Esophagus (tissue), 2 donors: ENCODE data around the gene RANGRF. TPM values are rescaled to one million over a fixed set of nuclear protein-coding genes. Genes with fewer than 3 reads are reported as not detected.

Experiments used
- H3K27ac ChIP-seq, 2 donors: one replicate each; pipeline ENCODE4 v1.5.1; 2013; ENCODE audit warnings: low read depth in 2 of 2, mild to moderate bottlenecking in 2 of 2, inconsistent platforms in 1 of 2, low read length in 1 of 2, moderate library complexity in 1 of 2
- H3K27me3 ChIP-seq, 2 donors: one replicate each; pipeline ENCODE4 v1.6.1; 2013; ENCODE audit warnings: low read length in 2 of 2, control low read depth in 1 of 2, mild to moderate bottlenecking in 1 of 2; ENCODE audit not compliant: insufficient read depth in 2 of 2, control insufficient read depth in 1 of 2
- H3K36me3 ChIP-seq, 2 donors: one replicate each; pipeline ENCODE4 v1.6.1; 2013; ENCODE audit warnings: low read length in 1 of 2; ENCODE audit not compliant: control insufficient read depth in 2 of 2, insufficient read depth in 2 of 2
- H3K4me1 ChIP-seq, 2 donors: one replicate each; pipeline ENCODE4 v1.6.1; 2013; ENCODE audit warnings: low read length in 1 of 2; ENCODE audit not compliant: control insufficient read depth in 2 of 2, insufficient read depth in 2 of 2
- H3K4me3 ChIP-seq, 2 donors: one replicate each; pipeline ENCODE4 v1.5.1; 2013; ENCODE audit warnings: low read length in 2 of 2, mild to moderate bottlenecking in 2 of 2, low read depth in 1 of 2, moderate library complexity in 1 of 2
- H3K9me3 ChIP-seq, 2 donors: one replicate each; pipeline ENCODE4 v1.6.1; 2013; ENCODE audit warnings: mild to moderate bottlenecking in 2 of 2, low read depth in 1 of 2, low read length in 1 of 2, moderate library complexity in 1 of 2; ENCODE audit not compliant: control insufficient read depth in 2 of 2, insufficient read depth in 1 of 2
- WGBS, 2 donors: extraction: QIAGEN DNeasy Blood & Tissue Kit; methylation state at CpG; one replicate each; pipeline ENCODE4 v1.1.7; 2013; 5-methylcytosine and 5-hydroxymethylcytosine counted together
- polyA plus RNA-seq, 2 donors: library from polyadenylated mRNA; stranded (reverse); fragments of 200-250 nt; gene quantifications; one replicate each; pipeline ENCODE4 v1.2.3, GENCODE V29; 2013
- donor health status: healthy with polysubstance abuse.
- donor health status: Bipolar disorder and iron deficiency.

RANGRF gene
- polyA plus RNA-seq, 2 donors = 9.9 to 17.8 TPM

GRCh38 chr17:8273884-8274444 is 14.5 kb upstream of the RANGRF start:
- Histone ChIP-seq H3K4me3 (no peak overlapping the region), H3K27me3 (no peaks in the 10 kb centered on the region), H3K9me3 (no peaks in the 10 kb centered on the region), H3K36me3 (peaks cover 0 to 6% of the 10 kb centered on the region in 2 donors), H3K27ac (no peak overlapping the region), H3K4me1 (no peaks in the 10 kb centered on the region)
- WGBS, 2 donors = 79 to 80% methylated on average over 4 of the region's 4 CpGs

DNA sequence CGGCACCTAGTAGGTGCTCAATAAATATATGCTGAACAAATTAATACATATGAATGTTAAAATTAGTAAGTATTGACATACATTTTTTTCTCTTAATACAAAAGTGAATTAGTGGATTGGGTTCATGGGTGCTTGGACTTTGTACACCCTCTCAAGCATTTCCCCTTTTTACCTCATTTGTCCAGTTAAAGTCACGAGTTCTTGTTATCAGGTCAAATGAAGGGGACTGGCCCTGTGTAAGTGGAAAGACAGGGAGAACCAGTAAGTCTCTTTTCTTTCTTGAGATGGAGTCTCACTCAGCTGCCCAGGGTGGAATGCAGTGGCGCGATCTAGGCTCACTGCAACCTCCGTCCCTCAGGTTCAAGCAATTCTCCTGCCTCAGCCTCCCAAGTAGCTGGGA is 13.7 kb upstream of the RANGRF start:
- no peaks in the 10 kb centered on the region for H3K4me1 ChIP-seq
- H3K27ac ChIP-seq = no peak overlapping the region
- 77 to 90% methylated on average over 5 of the region's 5 CpGs for WGBS, 2 donors
- no peak overlapping the region for H3K4me3 ChIP-seq
- no peaks in the 10 kb centered on the region for H3K27me3 ChIP-seq
- no peaks in the 10 kb centered on the region for H3K36me3 ChIP-seq
- no peaks in the 10 kb centered on the region for H3K9me3 ChIP-seq

- Histone ChIP-seq H3K27ac (no peak overlapping the region), H3K27me3 (no peaks in the 10 kb centered on the region), H3K36me3 (no peaks in the 10 kb centered on the region), H3K4me1 (no peaks in the 10 kb centered on the region), H3K9me3 (no peaks in the 10 kb centered on the region), H3K4me3 (no peak overlapping the region)
- WGBS, 2 donors = 78 to 82% methylated on average over 9 of the region's 9 CpGs
Measured at GRCh38 chr17:8275421-8276290, 12.8 kb upstream of the RANGRF start.

GRCh38 chr17:8277317-8277716 is 11.2 kb upstream of the RANGRF start:
- Histone ChIP-seq H3K9me3 (no peaks in the 10 kb centered on the region), H3K36me3 (no peaks in the 10 kb centered on the region), H3K27ac (no peak overlapping the region), H3K4me1 (no peaks in the 10 kb centered on the region), H3K27me3 (no peaks in the 10 kb centered on the region), H3K4me3 (no peak overlapping the region)
- 70 to 83% methylated on average over 7 of the region's 7 CpGs for WGBS, 2 donors

DNA sequence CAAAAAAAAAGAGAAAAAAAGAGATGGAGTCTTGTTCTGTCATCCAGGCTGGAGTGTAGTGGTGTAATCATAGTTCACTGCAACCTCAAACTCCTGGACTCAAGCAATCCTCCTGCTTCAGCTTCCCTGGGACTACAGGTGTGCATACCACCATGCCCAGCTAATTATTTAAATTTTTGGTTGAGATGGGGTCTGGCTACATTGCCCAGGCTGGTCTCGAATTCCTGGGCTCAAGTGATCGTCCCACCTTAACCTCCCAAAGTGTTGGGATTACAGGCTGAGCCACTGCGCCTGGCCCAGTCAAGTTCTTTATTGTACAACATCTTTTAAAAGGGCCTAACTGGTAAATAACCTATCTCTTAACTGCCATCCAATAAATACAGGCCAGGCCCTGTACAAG is 6.1 kb upstream of the RANGRF start:
- WGBS, 2 donors = 62 to 71% methylated on average over 3 of the region's 3 CpGs

DNA sequence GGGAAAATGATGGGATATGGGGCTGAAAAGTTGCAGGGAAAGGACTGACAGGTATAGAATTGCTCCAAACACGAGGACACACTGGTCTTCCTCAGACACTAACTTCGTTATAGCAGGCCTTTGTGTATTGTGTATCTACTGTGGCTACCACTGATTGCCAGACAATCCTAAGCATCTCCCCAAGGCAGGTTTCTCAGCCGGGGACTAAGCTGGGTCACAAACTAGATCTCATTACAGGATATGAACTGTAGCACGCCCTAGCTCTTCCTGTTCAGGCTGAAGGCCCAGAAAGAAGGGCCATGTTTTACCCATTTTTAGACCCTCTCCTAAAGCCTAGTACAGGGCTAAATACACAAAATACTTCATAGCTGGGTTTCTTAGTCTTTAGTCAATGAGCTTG is 5.1 kb upstream of the RANGRF start:
- no peaks in the 10 kb centered on the region for H3K27me3 ChIP-seq
- no peaks in the 10 kb centered on the region for H3K36me3 ChIP-seq
- no peak overlapping the region for H3K4me3 ChIP-seq
- WGBS, 2 donors = 67 to 72% methylated on average over 4 of the region's 4 CpGs
- no peak overlapping the region for H3K27ac ChIP-seq
- H3K4me1 ChIP-seq = peaks cover 0 to 6% of the 10 kb centered on the region in 2 donors
- no peaks in the 10 kb centered on the region for H3K9me3 ChIP-seq

More for the DNA sequence above, 6.1 kb upstream of the RANGRF start:
- no peaks in the 10 kb centered on the region for H3K27me3 ChIP-seq
- no peaks in the 10 kb centered on the region for H3K4me1 ChIP-seq
- H3K9me3 ChIP-seq = no peaks in the 10 kb centered on the region
- H3K36me3 ChIP-seq = no peaks in the 10 kb centered on the region
- no peak overlapping the region for H3K27ac ChIP-seq
- no peak overlapping the region for H3K4me3 ChIP-seq

DNA sequence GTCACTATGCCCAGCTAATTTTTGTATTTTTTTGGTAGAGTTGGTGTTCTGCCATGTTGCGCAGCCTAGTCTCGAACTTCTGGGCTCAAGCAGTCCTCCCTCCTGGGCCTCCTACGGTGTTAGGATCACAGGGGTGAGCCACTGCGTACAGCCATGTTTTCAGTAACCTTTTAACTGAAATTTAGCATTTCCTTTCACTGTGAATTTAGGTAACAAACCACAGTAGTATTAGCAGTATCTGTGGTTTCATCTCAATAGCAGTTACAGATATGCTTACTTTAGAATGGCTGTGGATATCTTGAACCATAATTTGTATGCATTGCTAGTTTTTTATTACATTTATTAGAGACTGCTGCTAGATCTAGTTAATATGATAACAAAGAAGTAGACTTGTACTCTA is 4.3 kb upstream of the RANGRF start:
- 86 to 92% methylated on average over 4 of the region's 4 CpGs for WGBS, 2 donors
- no peaks in the 10 kb centered on the region for H3K27me3 ChIP-seq

DNA sequence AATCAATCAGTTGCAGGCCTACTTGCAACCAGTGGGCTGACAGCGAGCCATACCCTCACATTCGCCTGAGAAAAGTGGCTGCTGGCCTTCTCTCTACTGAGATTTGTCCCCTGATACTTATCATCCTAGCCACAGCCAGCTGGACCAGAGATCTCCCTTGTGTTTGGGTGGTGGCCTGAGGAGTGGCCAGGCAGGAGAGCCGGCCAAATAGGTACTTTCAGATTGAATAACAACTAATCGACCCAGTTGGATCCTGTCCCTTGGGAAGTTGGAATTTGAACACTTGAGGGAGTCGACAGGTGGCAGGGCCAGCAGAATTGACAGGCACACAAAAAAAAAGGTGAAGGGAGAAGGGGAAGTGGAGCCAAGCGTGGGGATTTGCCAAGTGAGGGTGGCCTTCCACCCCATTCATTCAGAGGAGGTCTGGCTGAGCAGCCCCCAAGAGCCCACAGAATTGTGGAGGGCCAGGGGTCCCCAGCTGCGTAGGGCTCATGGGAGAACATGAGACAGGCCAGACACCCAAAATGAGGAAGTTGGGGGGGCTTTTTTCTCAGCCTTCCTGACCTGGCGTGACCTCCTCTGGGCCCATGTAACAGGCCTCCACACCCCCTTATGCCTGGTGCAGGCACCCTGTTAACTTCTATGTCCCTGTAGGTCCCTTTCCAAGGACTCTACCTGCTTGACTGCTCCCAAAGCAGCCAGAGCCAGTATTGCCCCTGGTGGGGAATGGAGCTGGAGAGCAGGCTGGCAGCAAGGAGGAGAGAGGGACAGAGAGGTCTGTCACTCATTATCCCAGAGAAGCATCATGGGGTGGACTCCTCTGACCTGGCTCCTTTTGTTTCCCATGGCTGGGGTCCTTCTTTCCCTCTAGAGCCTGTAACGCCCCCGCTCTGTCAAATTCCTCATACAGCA is 2.9 kb upstream of the RANGRF start:
- Histone ChIP-seq H3K9me3 (no peaks in the 10 kb centered on the region), H3K4me3 (no peak overlapping the region), H3K36me3 (no peaks in the 10 kb centered on the region), H3K4me1 (peaks cover 0 to 13% of the 10 kb centered on the region in 2 donors), H3K27ac (no peak overlapping the region), H3K27me3 (no peaks in the 10 kb centered on the region)
- 64 to 73% methylated on average over 9 to 10 of the region's 10 CpGs for WGBS, 2 donors

More for the DNA sequence above, 4.3 kb upstream of the RANGRF start:
- Histone ChIP-seq H3K36me3 (no peaks in the 10 kb centered on the region), H3K9me3 (no peaks in the 10 kb centered on the region), H3K4me1 (peaks cover 0 to 10% of the 10 kb centered on the region in 2 donors), H3K27ac (no peak overlapping the region), H3K4me3 (no peak overlapping the region)

DNA sequence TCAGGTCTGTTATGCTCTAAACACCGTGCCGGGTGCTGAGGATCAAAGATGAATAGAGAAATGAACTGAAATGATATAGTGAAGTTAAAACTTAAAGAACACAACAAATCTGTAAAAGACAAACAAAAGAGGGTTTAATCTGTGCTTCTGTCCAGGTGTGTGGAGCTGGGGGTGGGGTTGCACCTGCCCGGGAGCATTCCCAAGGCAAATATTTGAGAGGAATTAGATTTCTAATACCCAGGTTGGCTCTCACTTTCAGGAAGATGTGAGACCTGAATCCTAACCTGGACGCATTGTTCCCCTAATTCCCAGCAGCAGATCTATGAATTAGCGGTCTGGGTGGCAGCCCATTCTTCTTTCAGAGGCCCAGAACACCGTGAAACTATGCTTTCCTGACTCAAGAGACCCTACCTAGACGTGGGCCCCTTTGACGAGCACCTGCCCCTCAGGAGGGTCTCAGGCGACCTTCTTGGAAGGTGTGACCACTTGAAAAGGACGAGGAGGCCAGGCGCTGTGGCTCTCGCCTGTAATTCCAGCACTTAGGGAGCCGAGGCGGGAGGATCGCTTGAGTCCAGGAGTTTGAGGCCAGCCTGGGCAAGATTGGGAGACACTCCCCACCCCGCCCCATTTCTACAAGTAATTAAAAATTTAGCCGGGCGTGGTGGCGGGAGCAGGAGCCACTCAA is 677 bp upstream of the RANGRF start:
- H3K4me3 ChIP-seq = peak overlapping the region; percentile 66 to 71
- H3K9me3 ChIP-seq = no peaks in the 10 kb centered on the region
- peaks cover 0 to 13% of the 10 kb centered on the region in 2 donors for H3K4me1 ChIP-seq
- peak overlapping the region; percentile 87 to 91 for H3K27ac ChIP-seq
- no peaks in the 10 kb centered on the region for H3K36me3 ChIP-seq
- WGBS, 2 donors = 20 to 21% methylated on average over 19 of the region's 19 CpGs
- H3K27me3 ChIP-seq = no peaks in the 10 kb centered on the region
